Kidney (tissue), 14 donors: Measurements from ENCODE around the gene EPHB1. TPM values are rescaled to one million over a fixed set of nuclear protein-coding genes. Genes with fewer than 3 reads are reported as not detected.
"Not testable (repeated sequence)": the region's sequence is repeated elsewhere in the genome, so short reads cannot be mapped to it uniquely, and the experiment has no call there.

Experiments used
- DNase-seq, 5 donors: peaks; one replicate each; pipeline ENCODE4 v3.0.0-alpha.2; 2013 to 2020
- FAIRE-seq: peaks from 2 replicates; lab custom pipeline; 2012; peaks lifted over from hg19 to GRCh38; lab: Jason Lieb, UNC
- H3K27ac ChIP-seq, 2 donors: one replicate each; pipeline ENCODE4 v1.7.0; 2013; ENCODE audit warnings: low read depth in 2 of 2, low read length in 2 of 2, inconsistent platforms in 1 of 2
- H3K27me3 ChIP-seq: one replicate; pipeline ENCODE4 v1.7.1; 2013; ENCODE audit warnings: low read length, inconsistent platforms; ENCODE audit not compliant: control insufficient read depth, insufficient read depth
- H3K36me3 ChIP-seq, 3 donors: one replicate each; pipeline versions ENCODE4 v1.7.0 to v1.7.1; 2013; ENCODE audit warnings: low read length in 3 of 3, control low read depth in 1 of 3, inconsistent platforms in 1 of 3; ENCODE audit not compliant: insufficient read depth in 3 of 3, control insufficient read depth in 2 of 3
- H3K4me1 ChIP-seq, 3 donors: one replicate each; pipeline versions ENCODE4 v1.7.0 to v1.7.1; 2013; ENCODE audit warnings: low read length in 3 of 3, inconsistent platforms in 1 of 3, low read depth in 1 of 3; ENCODE audit not compliant: control insufficient read depth in 2 of 3, insufficient read depth in 2 of 3
- H3K4me3 ChIP-seq, 3 donors: one replicate each; pipeline versions ENCODE4 v1.7.0 to v1.8.1; 2013; ENCODE audit warnings: low read length in 3 of 3, control low read depth in 1 of 3, inconsistent platforms in 1 of 3
- H3K9ac ChIP-seq, 3 donors: one replicate each; pipeline versions ENCODE4 v1.7.0 to v1.7.1; 2013; ENCODE audit warnings: low read length in 3 of 3, control low read depth in 1 of 3, inconsistent platforms in 1 of 3
- H3K9me3 ChIP-seq, 3 donors: one replicate each; pipeline versions ENCODE4 v1.7.0 to v1.7.1; 2013; ENCODE audit warnings: low read length in 3 of 3, control low read depth in 1 of 3, inconsistent platforms in 1 of 3; ENCODE audit not compliant: control insufficient read depth in 2 of 3, insufficient read depth in 1 of 3
- CTCF ChIP-seq: IDR thresholded peaks from 3 replicates; pipeline ENCODE4 v1.5.1; 2012; ENCODE audit warnings: mild to moderate bottlenecking, moderate library complexity, borderline replicate concordance; ENCODE audit not compliant: insufficient read depth; ENCODE audit errors: extremely low read depth
- intact Hi-C: fragments of 100-400 bp; cut with DNase I; formaldehyde crosslinking; loops from one replicate; pipeline ENCODE4 v1.11.1; 2022
- polyA plus RNA-seq: library from polyadenylated mRNA; stranded (reverse); fragments of 350-450 nt; fragmentation: Illumina TruSeq; extraction: RNeasy Lipid Tissue Mini Kit (QIAGEN cat#74804); gene quantifications from one replicate; pipeline ENCODE4 v1.2.3, GENCODE V29; 2014; ENCODE audit warnings: low read depth, low replicate concordance; ENCODE audit not compliant: insufficient read depth
- total RNA-seq: library from RNA; stranded (reverse); fragmentation: NEBNext Ultra II Directional; extraction: Animal tissue kit (Norgen Biotek cat#: 25700); gene quantifications from one replicate; pipeline ENCODE4 v1.2.1, GENCODE V29; 2021
- donor health status: control.
- donor health status: control.
- donor health status: control.
- donor health status: control.
- donor health status: control.
- donor health status: DM: yes; HTN: yes; CAD: no.
- donor health status: Normal renal cell carcinoma (clear cell type).

Gene EPHB1
- total and polyA plus RNA-seq, 2 donors from 2014 or later = 0.39 to 3.2 TPM

DNA sequence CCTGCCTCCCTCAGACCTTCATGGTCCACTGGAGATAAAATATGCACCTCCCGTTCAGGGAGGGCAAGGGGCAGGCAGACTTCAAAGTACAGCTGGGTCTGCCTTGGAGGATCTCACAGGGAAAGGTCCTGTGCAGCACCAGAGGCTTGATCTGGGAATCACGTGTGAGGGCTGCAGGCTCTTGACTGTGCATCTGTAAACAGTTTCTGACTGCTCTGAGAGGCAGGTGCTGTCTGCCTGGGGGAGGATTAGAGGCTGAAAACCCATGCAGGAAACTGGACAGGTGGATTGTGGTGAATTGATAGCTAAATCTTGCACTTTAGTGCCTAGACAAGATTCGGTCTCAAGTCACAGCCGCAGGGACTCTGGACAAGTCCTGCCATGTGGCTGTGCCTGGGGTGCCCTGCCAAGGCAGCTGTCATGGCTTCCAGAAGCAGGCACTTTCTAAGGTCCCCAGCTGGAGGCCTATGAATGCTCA, 239.3 kb downstream of the EPHB1 start:
- H3K4me3 ChIP-seq = no peak overlapping the region
- intact Hi-C loops = no loop called here
- DNase-seq (peak in 4 of 5 donors; percentile 81 to 91 (median 88)), FAIRE-seq (no peak)
- H3K27me3 ChIP-seq = no peaks in the 10 kb centered on the region
- no peaks in the 10 kb centered on the region for H3K36me3 ChIP-seq
- H3K4me1 ChIP-seq = peaks cover 0 to 14% (median 11%) of the 10 kb centered on the region in 3 donors
- no peak overlapping the region for H3K9ac ChIP-seq
- no peak for TF ChIP-seq CTCF
- H3K27ac ChIP-seq = no peak overlapping the region
- H3K9me3 ChIP-seq = no peaks in the 10 kb centered on the region

DNA sequence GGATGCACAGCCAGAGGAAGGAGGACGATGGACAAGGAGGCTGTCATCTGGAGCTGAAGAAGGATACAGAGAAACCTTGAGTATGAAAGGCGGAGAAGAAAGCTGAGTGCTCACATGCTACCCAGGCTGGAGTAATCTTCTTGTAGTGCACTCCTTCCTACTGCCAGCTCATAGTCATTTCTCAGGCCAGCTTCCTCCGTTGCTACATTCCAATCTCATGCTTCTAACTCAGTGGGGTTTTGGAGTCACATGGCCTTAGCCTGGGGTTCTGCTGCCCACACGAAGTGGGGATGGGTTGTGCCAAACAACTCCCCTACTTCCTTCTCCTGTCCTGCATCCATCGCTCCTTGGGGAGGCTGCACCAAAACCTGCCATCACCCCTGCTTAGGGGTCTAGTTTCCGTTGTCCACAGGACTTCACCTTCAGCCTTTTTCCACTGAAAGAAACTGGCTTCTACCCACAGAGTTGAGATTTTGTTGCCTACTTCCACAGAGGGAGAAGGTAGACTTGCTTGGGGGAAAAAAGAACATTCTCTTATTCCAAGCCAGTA, 239.9 kb downstream of the EPHB1 start:
- FAIRE-seq (no peak), DNase-seq (no peak)
- peaks cover 0 to 14% (median 11%) of the 10 kb centered on the region in 3 donors for H3K4me1 ChIP-seq
- H3K27ac ChIP-seq = no peak overlapping the region
- no peak for TF ChIP-seq CTCF
- intact Hi-C loops = no loop called here
- H3K4me3 ChIP-seq = no peak overlapping the region
- no peak overlapping the region for H3K9ac ChIP-seq
- H3K36me3 ChIP-seq = no peaks in the 10 kb centered on the region
- no peaks in the 10 kb centered on the region for H3K27me3 ChIP-seq
- no peaks in the 10 kb centered on the region for H3K9me3 ChIP-seq

DNA sequence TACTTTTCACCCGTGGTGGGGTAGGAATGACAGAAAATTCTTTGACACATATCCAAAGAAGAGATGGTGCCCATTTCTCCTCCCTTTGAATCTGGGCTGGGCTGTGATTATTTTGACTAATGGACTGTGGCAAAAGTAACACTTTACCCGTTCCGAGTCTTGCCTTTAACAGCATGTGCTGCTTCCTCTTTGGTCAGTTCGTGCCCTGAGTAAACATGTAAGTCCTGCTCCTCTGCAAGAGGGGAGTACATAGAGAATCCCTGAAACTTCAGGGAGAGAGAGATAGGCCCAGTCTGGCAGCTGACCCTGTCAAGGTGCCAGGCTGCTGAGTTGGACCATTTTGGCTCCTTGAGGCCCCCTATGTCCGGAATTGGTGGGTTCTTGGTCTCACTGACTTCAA, 243.1 kb downstream of the EPHB1 start:
- no peak for TF ChIP-seq CTCF
- no peak overlapping the region for H3K27ac ChIP-seq

GRCh38 chr3:135039536-135039935, 244.5 kb downstream of the EPHB1 start:
- H3K9me3 ChIP-seq, intact Hi-C loops, DNase-seq, FAIRE-seq, H3K27me3 ChIP-seq, H3K27ac ChIP-seq, H3K36me3 ChIP-seq, H3K9ac ChIP-seq, H3K4me3 ChIP-seq, H3K4me1 ChIP-seq: not testable (repeated sequence)

More for the DNA sequence above, 243.1 kb downstream of the EPHB1 start:
- H3K9ac ChIP-seq = no peak overlapping the region
- no peaks in the 10 kb centered on the region for H3K36me3 ChIP-seq
- H3K4me1 ChIP-seq = peaks cover 0 to 14% (median 11%) of the 10 kb centered on the region in 3 donors
- FAIRE-seq (no peak), DNase-seq (peak in 3 of 5 donors; percentile 41 to 73 (median 72))
- intact Hi-C loops = no loop called here
- H3K27me3 ChIP-seq = no peaks in the 10 kb centered on the region
- no peak overlapping the region for H3K4me3 ChIP-seq
- no peaks in the 10 kb centered on the region for H3K9me3 ChIP-seq
